Stimulated activated CD4-positive, alpha-beta T cell treated with anti-CD3 and anti-CD28 coated beads, Interleukin-15, amount 100 ng/mL, for 24 hours (primary cell): ENCODE results near the gene STRIP1.

Source experiments
- DNase-seq: peaks from one replicate; pipeline ENCODE4 v3.0.0-alpha.2; 2020

Gene STRIP1

GRCh38 chr1:110053552-110054428 is 19.4 kb downstream of the STRIP1 start:
- DNase-seq, result peak; percentile 78

DNA sequence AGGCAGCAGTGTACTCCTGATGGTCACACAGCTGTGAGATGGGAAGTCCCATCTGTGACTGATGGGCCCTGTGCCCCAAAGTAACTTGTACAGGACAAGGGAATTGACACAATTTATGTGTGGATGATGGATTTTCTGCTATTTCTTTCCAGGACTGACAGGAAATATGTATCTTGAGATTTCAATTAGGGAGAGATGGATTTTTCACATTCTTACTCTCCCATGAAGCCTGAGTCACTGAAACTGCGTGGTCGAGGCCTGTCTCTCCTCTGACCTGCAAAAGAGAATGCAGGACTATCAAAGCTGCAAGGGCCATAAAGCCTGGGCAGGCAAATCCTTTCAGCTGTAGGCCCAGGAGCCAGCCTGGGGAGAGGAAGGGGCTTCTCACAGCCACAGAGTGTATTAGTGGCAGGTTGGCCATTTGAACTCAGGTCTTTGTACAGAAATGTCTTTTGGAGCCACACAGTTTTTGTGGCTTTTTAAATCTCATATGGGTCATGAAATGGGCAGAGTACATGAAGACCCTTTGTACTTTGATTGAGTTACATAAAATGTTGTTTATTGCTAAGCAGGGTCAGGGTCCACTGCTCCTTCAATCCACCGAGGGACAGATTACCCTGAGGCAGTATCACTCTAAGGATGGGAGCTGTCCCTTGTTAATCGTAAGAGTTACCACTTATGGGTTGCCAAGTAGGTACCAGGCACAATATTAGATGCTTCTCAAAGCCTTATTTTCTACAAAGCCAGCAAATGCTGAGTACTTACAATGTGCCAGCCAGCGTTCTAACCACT is 21.3 kb downstream of the STRIP1 start:
- DNase-seq, result no peak

- no peak for DNase-seq
Measured at GRCh38 chr1:110056285-110056683, 21.9 kb downstream of the STRIP1 start.

- no peak for DNase-seq
Measured at GRCh38 chr1:110056776-110057175, 22.4 kb downstream of the STRIP1 start.

- DNase-seq, result no peak
Measured at GRCh38 chr1:110057963-110058518, 23.6 kb downstream of the STRIP1 start.

GRCh38 chr1:110058591-110058990 is 24.2 kb downstream of the STRIP1 start:
- DNase-seq, result no peak

DNA sequence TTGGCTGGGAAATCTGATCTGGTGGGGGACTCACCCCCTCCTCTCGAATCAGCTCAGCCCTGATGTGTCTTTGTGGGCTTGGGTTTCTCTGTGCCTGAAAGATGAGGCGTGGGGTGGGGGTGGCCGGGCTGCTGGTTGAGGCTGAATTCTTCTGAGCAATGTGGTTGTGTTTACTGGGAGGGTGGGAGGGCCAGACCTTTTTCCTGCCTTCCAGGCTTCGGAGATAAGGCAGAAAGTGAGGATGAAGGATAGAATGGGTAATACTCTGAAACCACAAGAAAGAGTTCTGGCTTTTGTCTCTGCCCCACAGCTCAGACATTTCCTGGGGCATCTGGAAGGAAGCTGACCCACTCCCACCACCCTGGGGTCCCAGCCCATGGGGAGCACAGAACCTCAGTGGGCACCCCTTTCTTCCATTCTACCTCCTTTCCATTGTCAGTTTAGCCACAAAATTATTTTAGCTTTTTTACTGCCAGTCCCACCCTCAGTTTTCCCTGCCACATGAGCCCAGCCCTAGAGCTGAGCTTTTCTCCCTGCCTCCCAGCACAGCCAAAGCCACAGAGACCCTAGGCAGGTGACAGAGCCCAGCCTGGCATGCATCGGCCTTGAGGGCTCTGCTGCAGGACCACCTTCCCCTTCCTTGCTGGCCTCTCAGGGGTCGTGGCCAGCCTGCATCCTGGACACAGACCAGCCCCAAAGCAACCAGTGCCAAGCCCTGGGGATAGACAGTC is 24.9 kb downstream of the STRIP1 start:
- no peak for DNase-seq

GRCh38 chr1:110060034-110060661 is 25.7 kb downstream of the STRIP1 start:
- peak; percentile 84 for DNase-seq

DNA sequence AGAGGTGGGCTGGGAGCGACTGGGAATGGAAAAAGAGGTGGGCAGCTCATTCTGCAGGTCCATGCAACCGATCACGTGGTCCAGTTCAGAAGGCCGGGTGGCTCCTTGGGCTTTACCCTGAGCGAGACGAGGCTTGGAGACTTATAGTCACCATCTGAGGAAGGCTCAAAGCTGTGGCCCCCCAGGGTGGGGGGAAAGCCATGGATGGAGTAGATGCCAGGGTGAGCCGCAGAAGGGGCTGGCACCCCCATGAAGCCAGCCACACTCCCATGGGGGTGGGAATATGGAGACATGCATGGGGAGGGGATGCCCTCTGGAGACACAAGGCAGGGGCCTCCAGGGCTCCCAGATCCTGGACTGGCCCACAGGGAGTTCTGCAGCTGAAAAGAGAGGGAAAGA is 26.2 kb downstream of the STRIP1 start:
- no peak for DNase-seq

GRCh38 chr1:110061341-110061740 is 26.9 kb downstream of the STRIP1 start:
- DNase-seq, result no peak

DNA sequence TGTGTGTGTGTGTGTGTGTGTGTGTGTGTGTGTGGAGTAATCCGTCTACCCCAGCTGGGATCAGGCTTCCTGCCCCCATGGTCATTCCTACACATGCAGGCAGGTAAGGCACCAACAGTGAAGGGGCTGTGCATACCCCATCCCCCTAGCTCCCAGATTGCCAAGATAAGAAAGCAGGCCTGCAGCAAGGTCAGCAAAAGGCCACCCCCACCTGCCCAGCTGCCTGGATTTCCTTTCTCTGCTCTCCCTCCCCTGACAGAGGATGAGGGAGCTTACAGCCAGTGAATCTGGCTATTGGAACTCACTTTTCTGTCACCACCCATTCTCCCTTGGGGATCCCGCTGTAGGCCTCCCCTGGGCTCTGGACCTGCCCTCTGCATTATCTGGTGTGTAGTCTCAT is 28.2 kb downstream of the STRIP1 start:
- no peak for DNase-seq

- no peak for DNase-seq
Measured at GRCh38 chr1:110063781-110064180, 29.4 kb downstream of the STRIP1 start.

- DNase-seq, result no peak
Measured at GRCh38 chr1:110064576-110065337, 30.3 kb downstream of the STRIP1 start.

DNA sequence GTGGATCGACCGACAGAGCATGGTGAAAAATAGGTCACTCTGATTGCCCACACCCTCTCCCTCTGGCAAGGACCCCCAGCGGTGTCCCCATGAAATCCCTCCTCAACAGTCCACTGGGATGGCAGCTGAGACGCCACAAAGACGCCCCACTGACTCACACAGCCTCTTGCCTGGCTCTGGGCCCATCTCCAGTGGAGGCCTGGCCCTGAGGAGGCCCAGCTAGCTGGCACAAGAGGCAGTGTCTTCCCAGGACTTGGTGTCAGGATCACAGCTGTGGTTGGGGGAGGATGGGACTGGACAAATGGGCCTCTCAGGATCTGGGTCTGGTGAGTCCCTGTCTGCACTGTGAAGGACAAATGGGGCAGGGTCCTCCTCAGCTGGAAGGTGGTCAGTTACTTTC is 31.4 kb downstream of the STRIP1 start:
- no peak for DNase-seq

- DNase-seq, result no peak
Measured at GRCh38 chr1:110067479-110067892, 33.1 kb downstream of the STRIP1 start.

DNA sequence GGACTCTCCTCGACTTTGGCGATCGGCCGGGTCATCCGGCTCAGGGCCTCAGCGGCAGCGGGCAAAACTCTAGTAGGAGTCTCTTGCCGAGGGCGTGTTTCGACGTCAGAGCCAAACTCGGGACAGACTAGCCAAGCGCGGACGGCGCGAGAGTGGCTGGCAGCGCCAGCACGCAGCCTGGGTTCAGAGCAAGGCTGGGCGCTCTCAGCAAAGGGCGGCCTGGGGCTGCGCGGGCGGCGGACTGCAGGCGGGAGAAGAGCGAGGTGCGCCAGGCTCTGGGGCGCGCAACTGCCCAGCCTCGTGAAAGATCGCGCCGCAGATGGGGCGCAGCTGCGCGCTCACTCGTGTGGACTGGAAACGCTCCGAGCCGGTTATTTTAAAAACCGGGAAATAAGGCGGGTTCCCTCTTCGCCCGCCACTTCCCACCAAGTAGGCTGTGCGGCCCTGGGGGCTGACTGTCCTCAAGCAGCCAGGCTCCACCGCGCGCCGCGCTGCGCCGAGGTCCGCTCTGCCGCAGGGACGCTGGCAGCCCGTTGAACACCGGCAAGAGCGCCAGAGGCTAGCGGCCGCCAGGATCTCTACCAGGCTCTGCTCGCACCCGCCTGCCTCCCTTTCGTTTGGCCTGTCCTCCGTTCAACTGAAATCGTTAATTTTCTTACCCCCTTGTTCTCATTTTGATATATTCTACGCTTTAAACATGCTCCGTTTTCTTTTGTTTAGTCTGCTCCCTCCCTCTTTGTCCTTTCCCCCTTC is 33.6 kb downstream of the STRIP1 start:
- peak; percentile 20 for DNase-seq

GRCh38 chr1:110068646-110069403 is 34.4 kb downstream of the STRIP1 start:
- DNase-seq, result peak; percentile 40

GRCh38 chr1:110069404-110070281 is 35.2 kb downstream of the STRIP1 start:
- peak; percentile 24 for DNase-seq

DNA sequence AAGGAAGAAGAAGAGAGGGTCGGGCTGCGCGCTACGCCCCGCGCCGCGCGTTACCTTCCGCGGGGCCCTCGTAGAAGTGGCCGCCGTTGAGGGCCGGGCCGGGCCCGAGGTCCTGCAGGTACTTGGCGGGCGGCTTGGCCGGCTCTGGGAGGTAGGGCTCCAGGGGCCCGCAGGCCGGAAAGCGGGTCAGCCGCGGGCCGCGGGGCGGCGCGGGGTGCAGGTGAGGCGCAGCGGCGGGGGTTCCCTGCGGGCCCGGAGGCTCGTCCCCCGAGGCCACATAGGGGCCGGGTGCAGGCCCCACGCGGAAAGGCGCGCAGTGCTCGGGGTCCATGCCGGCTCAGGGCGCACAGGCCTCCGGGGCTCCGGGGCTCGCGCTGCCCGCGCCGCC is 35.9 kb downstream of the STRIP1 start:
- no peak for DNase-seq
